HG03095 (cell line): ENCODE data around the gene AATK.

Experiments used
- ATAC-seq: cut with Tn5 transposase; IDR thresholded peaks from one replicate; pipeline ENCODE4 v1.9.1; 2021; ENCODE audit warnings: moderate library complexity; ENCODE audit not compliant: unreplicated experiment

AATK gene

DNA sequence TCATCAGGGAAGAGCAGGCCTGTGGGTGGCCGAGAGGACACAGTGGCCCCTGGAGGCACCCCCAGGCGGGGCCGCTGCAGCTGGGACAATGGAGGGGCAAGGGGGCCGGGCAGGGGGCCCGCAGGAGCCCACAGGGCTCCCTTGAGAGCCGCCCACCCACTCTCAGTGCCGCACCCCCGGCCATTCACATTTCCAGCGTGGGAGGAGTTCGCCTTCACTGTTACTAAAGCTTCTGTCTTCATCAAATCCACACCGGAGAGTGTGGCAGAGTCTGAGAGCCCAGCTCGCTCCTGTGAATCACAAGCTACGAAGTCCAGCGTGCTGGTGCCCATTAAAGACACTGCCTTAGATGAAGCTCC is 21.6 kb downstream of the AATK start:
- ATAC-seq: no peak

DNA sequence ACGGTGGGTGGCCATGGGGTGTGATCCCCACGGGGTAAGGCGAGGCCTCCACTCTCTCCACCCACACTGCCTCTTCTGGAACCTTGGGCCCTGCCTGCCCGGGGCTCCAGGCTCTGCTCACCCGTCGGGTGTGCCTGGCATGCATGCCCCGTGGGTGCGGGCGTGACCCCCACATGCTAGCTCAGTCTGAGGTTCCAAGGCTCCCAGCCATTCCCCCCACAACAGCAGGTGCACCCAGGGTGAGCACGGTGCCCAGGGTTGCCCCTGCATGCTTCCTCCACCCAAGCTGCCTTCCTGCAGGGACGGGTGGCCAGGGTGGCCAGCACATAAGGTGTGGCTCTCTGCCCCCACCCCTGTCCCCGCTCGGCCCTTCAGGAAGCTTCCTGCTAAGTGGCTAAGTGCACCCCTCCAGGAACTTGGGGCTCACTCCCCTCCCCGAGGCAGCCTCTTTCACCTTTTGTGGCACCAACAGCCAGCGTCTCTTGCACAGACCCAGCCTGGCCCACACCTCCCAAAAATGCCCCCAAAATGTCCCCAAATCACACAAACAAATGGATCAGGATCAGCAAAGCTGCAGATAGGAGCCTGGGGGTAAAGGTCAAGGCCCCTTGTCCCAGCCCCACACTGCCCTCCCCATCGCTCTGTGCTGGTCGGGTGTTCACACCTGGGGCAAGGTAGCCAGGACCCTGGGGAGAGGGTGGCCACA is 22.2 kb downstream of the AATK start:
- ATAC-seq: no peak

DNA sequence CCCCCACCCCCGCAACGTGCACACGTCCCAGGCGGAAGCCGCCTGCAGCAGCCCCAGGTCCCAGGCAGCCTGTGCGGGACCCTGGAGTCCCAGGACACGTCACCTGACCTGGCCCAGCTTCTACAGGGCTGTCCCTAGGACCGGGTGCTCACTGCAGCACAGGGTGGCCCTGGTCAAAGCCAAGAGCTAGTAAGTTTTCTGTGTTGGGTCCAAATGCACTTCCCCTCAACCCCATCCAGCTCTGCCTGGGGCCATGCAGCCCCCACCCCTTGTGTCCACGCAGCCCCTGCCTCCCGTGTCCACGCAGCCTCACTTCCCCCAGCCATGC is 22.9 kb downstream of the AATK start:
- ATAC-seq: no peak

DNA sequence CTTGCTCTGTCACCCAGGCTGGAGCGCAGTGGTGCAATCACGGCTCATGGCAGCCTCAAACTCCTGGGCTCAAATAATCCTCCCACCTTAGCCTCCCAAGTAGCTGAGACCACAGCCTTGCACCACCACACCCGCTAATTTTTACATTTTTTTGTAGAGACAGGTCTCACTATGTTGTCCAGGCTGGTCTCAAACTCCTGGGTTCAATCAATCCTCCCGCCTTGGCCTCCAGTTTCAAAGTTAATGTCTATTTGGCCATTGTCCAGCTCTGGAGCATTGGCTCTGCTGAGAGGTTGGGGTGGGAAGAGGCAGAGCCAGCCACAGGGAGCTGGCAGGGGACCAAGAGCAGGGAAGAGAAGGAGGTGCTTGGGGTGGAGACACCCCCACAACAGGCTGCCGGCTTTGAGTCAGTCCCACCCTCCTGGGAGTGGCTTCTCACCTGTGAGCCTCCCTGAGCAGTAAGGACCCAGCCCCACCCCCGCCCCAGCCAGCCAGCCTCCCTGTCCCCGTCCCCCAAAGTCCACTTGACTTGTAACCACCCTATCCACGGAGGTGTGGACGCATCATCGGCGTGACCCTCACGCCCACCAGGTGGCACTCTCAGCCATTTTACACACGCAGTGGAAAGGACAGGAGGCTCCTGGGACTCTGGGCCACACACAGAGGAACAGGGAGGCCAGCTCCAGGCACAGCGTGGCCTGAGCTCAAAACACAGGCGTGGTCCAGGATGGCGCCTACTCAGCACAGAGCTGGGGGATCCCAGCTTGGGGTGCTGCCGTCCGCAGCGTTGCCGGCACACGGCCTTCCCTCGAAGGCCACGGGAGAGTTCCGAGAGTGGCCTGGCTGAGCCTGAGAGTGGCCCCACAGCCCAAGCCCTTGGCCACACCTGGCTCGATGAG is 23.5 kb downstream of the AATK start:
- no peak for ATAC-seq

DNA sequence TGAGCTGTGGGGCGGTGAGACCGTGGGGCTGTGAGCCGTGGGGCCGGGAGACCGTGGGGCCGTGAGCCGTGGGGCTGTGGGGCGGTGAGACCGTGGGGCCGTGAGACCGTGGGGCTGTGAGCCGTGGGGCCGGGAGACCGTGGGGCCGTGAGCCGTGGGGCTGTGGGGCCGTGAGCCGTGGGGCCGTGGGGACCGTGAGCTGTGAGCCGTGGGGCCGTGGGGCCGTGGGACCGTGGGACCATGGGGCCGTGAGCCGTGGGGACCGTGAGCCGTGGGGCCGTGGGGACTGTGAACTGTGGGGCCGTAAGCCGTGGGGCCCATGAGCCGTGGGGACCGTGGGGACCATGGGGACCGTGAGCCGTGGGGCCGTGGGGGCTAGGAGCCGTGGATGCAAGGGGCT is 25.3 kb downstream of the AATK start:
- ATAC-seq: no peak

DNA sequence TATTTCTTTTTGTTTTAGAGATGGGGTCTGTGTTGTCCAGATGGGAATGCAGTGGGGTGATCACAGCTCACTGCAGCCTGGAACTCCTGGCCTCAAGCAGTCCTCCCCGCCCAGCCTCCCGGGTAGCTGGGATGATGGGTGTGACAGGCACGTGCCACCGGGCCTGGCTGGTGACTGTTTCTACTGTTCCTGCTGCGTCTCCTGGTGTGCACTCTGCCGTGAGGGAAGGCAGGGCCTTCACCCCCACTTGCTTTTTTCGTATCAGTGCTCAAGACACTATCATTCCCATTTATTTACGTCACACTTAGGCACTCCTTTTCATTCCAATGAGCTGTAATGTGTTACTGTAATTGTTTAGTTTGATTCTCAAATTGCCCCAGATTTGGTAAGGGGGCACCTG is 26.0 kb downstream of the AATK start:
- no peak for ATAC-seq

DNA sequence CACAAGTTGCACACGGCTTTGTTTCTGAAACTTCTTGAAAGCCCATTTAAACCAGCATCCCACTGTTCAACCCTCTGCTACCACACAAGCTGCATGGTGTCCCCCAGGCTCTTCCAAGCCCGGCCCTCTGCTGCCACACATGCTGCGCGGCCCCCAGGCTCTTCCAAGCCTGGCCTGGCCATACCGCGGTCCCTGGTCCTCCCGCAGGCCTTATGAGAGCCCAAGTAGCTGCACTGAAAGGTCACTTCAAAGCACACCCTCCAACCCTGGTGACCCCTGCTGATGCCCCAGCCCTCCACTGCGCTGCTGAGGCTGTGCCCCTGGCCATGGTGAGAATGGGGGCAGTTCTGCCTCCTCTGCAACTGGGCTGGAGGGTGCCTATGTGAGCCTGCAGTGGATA is 26.6 kb downstream of the AATK start:
- ATAC-seq: no peak

DNA sequence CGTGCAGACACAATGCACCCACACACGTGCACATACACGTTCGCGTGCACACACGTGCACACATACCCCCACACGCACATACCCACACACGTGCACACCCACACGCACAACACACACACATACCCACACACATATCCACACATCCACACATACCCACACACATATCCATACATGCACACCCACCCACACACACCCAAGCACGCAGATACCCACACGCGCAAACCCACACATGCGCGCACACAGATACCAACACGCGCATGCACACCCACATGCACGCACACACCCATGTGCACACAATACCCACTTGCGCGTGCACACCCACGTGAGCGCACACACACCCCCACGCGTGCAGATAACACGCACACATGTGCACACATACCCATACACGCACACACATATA is 27.5 kb downstream of the AATK start:
- ATAC-seq: no peak

DNA sequence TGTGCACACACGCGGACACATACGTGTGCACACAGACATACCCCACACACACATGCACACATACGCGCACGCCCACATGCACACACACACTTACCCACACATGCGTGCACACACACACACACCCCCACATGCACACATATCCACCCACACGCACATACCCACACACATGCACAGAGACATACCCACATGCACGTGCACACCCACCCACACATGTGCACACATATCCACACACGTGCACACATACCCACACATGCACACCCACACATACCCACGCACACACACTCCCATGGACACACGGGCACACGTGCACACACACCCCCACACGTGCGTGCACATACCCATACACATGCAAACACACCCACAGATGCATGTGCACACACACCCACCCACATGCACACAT is 27.9 kb downstream of the AATK start:
- no peak for ATAC-seq

DNA sequence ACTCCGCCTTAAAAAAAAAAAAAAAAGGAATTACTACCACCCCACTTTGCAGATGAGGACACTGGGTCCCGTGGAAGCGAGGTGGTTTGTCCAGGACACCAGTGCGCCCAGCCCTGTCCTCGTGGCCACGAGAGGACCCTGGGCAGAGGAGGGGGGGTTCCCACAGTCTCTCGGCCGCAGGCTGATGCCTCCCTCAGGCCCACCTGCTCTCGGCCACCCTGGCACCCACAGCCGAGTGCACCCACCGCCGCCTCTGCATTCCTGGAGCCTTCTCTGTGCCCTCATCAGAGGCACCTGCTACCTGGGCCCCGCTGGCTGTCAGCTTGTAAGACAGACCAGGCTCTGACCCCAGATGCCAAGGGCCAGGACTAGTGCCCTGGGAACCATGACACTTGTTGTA is 28.8 kb downstream of the AATK start:
- no peak for ATAC-seq

DNA sequence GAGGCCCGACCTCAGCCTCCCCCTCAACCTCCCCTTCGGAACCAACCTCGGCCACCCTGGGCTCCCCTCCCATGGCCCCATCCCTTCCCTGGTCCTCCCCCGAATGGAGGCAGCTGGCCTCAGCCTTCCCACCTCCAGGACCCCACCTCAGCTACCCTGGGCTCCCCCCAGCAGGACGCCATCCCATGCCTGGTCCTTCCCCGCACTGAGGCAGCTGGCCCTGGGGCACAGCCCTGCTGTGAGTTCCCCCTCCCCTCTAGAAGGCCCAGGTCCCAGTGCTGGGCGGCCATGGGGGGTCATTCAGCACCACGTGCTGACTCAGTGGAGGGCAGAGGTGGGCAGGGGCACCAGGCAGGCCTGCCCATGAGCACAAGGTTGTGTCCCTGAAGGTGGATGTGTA is 29.7 kb downstream of the AATK start:
- no peak for ATAC-seq

DNA sequence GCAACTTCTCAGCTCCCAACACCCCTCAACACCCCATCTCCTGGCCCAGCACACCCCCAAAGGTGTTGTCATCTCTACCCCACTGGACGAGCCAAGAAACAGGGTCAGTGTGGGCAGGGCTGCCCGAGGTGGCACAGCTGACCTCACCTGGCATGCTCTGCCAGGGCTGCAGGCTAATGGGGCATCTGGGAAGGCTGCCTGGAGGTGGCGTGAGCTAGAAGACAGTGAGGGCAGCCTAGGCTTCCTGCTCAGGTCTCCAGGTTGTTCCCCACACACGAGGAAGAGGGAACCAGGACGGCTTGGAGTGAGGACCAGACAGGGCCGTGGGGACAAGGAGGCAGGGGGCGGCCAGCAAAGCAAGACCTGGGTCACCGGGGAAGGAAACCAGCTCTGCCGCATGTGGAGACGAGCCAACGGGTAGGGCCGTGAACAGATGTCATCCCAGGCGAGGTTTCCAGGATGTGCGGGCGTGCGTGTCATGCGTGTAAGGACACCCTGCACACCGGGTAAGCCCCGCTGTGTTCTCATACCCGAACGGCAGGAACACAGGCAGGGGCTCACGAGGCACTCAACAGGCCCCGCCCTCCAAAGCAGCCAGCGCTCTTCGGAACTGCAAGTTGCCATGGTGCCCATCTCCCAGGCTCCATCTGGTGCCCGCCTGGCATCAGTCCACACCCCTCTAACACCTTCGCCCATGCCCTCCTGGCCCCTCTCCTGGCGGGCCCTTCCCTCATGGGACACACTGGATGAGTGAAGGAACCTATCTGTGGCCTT is 30.3 kb downstream of the AATK start:
- no peak for ATAC-seq

DNA sequence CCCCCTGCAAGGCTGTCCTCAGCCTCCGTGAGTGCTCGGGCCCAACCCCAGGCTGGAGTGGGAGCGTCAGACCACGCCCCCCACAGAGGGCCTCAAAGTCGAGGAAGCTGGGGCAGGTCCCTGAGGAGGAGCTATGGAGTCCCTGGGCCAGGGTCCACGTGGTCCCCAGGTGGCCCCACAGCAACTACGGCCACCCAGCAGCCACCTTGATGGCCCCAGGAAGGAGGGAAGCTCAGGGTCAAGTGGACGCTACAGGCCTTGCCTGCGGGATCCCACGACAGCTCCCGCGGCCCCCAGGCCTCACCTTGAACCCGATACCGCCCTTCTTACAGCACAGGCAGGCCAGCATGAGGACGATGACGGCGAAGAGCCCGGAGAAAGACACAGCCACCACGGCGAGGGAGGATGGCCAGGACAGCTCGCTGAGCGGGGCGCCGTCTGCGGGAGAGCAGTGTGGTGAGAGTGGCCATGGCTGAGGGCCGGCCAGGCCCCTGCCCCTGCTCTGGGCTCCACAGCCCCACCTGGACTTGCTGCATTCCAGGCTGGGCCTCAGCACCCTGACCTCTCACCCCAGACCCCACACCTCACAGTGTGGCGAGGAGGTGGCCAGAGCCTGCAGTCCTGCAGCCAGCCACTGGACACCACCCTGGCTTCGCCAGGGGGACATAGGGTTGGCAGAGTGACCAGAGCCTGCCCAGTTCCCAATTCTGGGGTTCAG is 31.8 kb downstream of the AATK start:
- no peak for ATAC-seq

DNA sequence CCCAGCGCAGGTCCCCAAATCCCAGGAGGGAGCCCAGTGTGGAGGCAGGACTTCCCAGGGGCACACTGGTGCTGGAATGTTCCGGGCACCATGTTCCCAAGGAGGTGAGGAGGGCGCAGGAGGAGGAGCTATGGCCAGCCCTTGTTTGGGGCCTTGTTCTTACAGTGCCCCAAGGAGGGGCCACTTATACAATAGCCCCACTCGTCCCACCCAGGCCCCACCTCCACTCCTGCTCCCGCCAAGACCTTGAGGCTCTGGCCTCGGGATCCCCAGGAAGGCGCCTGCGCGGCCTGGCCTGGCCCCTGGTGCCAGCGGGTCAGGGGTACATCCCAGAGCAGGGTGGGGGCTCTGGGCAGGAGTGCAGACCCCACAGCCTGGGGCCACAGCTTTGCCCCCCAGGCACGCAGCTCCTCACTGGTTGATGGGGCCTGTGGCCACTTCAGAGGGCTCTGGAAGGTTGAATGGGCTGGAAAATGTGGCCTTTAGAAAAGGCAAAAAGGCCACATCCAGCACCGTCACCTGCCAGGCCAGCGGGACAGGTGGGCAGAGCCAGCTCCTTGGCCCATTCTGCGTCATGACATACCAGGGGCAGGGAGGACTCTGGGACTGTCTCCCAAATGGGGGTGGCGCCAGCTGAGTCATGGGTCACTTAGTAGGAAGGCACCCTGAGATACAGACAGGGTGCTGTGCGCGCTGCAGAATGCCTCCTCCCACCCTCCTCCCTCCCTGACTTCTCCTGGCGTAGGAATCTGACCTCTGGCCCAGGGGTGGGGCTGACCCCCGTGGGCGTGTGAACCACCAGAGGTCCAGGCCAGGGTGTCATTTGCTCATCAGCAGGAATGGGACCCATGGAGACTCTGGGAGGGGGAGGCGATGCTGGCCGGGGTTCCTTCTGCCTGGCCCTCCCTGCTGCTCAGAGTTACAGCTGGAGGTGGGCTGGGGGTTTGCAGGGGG is 33.0 kb downstream of the AATK start:
- no peak for ATAC-seq

DNA sequence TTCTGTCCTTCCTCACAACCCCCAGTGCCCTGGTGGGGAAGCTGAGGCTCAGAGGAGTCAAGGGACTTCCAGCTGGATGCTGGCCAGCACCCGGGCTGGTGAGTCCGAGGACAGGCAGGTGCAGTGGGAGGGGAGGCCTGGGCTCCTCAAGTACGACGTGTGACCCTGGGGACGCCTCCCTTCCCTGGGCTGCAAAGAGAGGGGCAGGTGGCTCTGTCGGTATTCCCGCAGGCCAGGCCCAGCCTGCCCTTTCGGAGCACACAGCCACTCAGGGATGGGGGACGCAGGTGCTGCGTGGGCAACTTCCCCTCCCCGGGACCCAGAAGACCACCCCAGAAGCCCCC is 33.9 kb downstream of the AATK start:
- ATAC-seq: no peak

DNA sequence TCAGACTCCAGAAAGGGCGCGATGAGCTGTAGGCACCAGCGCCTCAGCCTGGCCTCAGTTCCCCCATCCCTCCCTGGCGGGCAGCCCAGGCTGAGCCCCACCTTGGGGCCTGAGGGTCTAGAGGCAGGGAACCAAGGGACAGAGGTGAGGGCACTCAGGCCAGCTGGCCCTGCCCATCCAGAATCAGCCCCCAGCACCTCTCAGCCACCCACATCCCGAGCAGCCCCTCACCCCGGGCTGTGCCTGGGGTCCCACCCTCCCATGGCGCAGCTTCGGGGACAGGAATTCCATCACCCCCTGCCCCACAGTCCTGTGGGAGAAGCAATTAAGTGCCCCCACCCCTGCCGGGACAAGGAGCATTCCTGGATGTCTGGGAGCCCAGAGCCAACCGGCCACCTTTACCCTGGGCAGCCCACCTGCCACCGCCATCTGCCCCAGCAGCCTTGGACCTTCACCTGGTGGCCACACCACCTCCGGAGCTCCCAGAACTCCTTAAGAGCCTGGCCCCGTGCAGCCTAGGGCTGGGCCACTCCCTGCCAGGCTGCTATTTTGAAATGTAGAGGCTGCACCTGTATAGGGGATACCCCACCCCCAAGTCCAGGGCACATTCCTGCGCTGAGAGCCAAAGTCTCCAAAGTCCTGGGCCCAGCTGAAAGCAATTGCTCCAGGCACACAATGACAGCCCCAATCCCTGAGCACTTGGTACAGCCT is 34.4 kb downstream of the AATK start:
- no peak for ATAC-seq

DNA sequence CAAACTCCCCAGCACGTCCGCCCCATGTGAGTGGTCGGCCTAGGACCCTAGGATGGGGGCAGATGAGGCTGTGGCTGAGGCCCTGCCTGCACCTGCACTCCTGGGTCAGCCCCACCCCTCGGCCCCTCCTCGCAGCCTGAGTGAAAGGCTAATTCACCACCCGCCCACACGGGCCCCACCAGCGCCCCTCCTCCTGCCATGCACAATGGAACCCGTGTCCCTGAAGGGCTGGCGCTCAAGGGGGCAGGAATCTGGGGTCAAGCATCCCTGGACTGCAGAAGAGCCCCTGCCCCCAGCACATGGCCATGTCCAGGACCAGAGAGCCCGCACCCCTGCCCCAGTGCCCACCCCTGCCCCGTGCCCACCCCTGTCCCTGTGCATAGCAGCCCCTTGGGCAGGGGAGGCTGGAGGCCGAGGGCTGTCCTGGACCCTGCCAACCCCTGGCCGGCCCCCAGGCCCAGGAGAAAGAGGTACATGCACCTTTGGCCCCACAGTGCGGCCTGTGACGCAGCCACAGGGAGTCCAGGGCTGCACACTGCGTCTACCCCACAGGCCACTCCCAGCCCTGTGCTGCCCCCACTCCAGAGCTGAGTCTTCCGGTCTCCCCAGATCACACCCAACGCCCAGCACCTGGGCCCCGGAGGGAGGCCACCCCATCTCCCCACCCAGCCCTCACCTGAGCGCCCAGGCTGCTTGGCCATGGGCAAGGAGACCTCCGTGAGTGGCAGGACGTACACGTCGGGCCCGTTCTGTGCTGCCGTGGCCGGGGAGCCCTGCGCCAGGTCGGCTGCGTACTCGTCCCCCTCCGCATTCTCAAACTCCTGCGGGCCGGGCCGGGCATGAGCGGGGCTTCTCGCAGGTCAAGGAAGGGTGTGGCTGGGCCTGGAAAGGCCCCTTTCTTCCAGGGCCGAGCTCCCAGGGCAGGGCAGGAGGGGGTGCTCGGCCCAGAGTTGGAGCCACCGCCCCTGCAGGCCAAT is 35.3 kb downstream of the AATK start:
- ATAC-seq: no peak

DNA sequence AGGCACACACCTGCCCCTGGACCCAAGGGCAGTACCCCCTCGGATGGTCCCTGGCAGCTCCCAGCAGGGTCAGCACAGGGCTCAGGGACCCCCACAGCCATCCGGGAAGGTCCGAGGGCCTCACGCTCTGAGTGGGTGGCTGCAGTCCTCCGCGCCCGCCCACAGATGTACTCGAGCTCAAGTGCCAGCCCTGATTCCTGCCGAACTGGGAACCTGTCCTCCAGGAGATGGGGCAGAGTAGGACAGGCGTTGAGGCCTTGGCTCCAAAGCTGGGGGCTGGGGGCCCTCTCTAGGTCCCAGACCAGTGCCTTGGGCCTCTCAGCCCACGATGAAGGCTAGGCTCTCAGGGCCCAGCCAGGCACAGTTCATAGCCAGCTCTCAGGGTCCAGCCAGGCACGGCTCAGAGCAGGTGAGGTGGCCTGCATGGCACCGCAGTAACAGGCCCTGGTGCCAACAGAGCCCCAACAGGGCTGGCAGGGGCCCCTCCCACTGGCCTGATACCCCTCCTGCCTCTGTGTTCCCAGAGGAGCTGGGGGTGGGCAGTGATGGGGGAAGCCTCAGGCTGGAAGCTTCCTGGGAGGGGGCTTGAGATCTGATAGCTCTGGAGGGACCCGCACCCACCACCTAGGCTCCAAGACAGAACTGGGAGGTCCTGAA is 36.2 kb downstream of the AATK start:
- no peak for ATAC-seq
